NCI-H1436 treated with DMSO at 0.1 percent for 48 hours (cell line): ENCODE measurements around the gene DNASE1L2.

Experiments used
- DNase-seq: peaks from one replicate; lab custom pipeline; 2025; lab: John Stamatoyannopoulos, UW

DNASE1L2 gene

GRCh38 chr16:2286550-2286949, 50.3 kb downstream of the DNASE1L2 start:
- no peak for DNase-seq

- DNase-seq = no peak
Observed at GRCh38 chr16:2287916-2288547, 51.8 kb downstream of the DNASE1L2 start.
